ENCODE measurements around the gene OR51B4. TPM values are rescaled to one million over a fixed set of nuclear protein-coding genes. Genes with fewer than 3 reads are reported as not detected.

The OR51B4 gene
- total RNA-seq, 1 experiment from 2014 or later = 0.11 TPM

DNA sequence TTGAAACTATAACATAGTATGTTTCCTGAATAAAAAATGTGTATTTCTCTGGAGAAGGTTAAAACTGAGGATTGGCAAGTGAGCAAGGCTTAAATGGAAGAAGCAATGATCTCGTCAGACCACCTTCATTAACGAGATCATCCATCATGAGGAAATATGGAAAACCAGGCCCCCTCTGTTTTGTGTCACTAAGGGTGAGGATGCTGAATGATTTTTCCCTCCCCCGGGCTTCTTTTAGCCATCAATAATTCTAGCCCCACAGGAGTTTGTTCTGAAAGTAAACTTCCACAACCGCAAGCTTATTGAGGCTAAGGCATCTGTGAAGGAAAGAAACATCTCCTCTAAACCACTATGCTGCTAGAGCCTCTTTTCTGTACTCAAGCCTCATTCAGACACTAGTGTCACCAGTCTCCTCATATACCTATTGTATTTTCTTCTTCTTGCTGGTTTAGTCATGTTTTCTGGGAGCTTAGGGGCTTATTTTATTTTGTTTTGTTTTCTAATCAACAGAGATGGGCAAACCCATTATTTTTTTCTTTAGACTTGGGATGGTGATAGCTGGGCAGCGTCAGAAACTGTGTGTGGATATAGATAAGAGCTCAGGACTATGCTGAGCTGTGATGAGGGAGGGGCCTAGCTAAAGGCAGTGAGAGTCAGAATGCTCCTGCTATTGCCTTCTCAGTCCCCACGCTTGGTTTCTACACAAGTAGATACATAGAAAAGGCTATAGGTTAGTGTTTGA is 26.2 kb downstream of the OR51B4 start:
- CTCF ChIA-PET = no interaction called here
- no peak overlapping the region for H3K4me3 ChIP-seq (ENCODE audit: low read length)
- H4K20me1 ChIP-seq (ENCODE audit: low read length) = no peaks in the 10 kb centered on the region
- no peak for ATAC-seq
- POLR2A ChIA-PET (ENCODE audit: unreplicated experiment) = no interaction called here
- no peaks in the 10 kb centered on the region for H3K9me2 ChIP-seq (replicated peaks; ENCODE audit: low read length)
- no peak overlapping the region for H3K27ac ChIP-seq (ENCODE audit: low read length)
- H3K36me3 ChIP-seq (ENCODE audit: low read depth, low read length) = no peaks in the 10 kb centered on the region
- H3K9me3 ChIP-seq (ENCODE audit: low read length) = no peaks in the 10 kb centered on the region
- H3K27me3 ChIP-seq (ENCODE audit: low read length) = no peaks in the 10 kb centered on the region
- intact Hi-C loops (cut with micrococcal nuclease) = no loop called here
- no peak overlapping the region for H2AFZ ChIP-seq (ENCODE audit: low read length)
- no TSS peak for BruUV-seq (replicated peaks)
- TF ChIP-seq CTCF (conservative IDR thresholded peaks at IDR 0.05; ENCODE audit: low read depth, low read length) (no peak), EZH2phosphoT487 (IDR thresholded peaks at IDR 0.05; ENCODE audit: borderline replicate concordance, low read length) (no peak), EZH2 (IDR thresholded peaks at IDR 0.05; ENCODE audit: low read length, unreplicated experiment) (no peak)
- no peak overlapping the region for H3K9ac ChIP-seq (ENCODE audit: low read length)
- no peaks in the 10 kb centered on the region for H3K79me2 ChIP-seq (ENCODE audit: low read length)
- no peak overlapping the region for H3K4me2 ChIP-seq (ENCODE audit: low read length)
- H3K4me1 ChIP-seq (ENCODE audit: insufficient read depth, low read length) = no peaks in the 10 kb centered on the region
- no peaks in the 10 kb centered on the region for H3F3A ChIP-seq (ENCODE audit: low read length, unreplicated experiment)
- no peak for DNase-seq

- H3K9ac ChIP-seq (ENCODE audit: low read length) = no peak overlapping the region
- no peaks in the 10 kb centered on the region for H3K9me2 ChIP-seq (replicated peaks; ENCODE audit: low read length)
- H3K27me3 ChIP-seq (ENCODE audit: low read length) = no peaks in the 10 kb centered on the region
- no peaks in the 10 kb centered on the region for H4K20me1 ChIP-seq (ENCODE audit: low read length)
- intact Hi-C loops (cut with micrococcal nuclease) = no loop called here
- TF ChIP-seq CTCF (conservative IDR thresholded peaks at IDR 0.05; ENCODE audit: low read depth, low read length) (no peak), EZH2phosphoT487 (IDR thresholded peaks at IDR 0.05; ENCODE audit: borderline replicate concordance, low read length) (no peak), EZH2 (IDR thresholded peaks at IDR 0.05; ENCODE audit: low read length, unreplicated experiment) (no peak)
- no peak overlapping the region for H3K4me3 ChIP-seq (ENCODE audit: low read length)
- BruUV-seq (replicated peaks) = no TSS peak
- no peaks in the 10 kb centered on the region for H3K9me3 ChIP-seq (ENCODE audit: low read length)
- no peak for ATAC-seq
- no peak for DNase-seq
- H3K4me2 ChIP-seq (ENCODE audit: low read length) = no peak overlapping the region
- ChIA-PET POLR2A (ENCODE audit: unreplicated experiment) (no interaction called here), CTCF (no interaction called here)
- no peaks in the 10 kb centered on the region for H3K36me3 ChIP-seq (ENCODE audit: low read depth, low read length)
- H3K27ac ChIP-seq (ENCODE audit: low read length) = no peak overlapping the region
- H3K79me2 ChIP-seq (ENCODE audit: low read length) = no peaks in the 10 kb centered on the region
- H3F3A ChIP-seq (ENCODE audit: low read length, unreplicated experiment) = no peaks in the 10 kb centered on the region
- H3K4me1 ChIP-seq (ENCODE audit: insufficient read depth, low read length) = no peaks in the 10 kb centered on the region
- no peak overlapping the region for H2AFZ ChIP-seq (ENCODE audit: low read length)
Measured at GRCh38 chr11:5274395-5274794, 27.4 kb downstream of the OR51B4 start.

DNA sequence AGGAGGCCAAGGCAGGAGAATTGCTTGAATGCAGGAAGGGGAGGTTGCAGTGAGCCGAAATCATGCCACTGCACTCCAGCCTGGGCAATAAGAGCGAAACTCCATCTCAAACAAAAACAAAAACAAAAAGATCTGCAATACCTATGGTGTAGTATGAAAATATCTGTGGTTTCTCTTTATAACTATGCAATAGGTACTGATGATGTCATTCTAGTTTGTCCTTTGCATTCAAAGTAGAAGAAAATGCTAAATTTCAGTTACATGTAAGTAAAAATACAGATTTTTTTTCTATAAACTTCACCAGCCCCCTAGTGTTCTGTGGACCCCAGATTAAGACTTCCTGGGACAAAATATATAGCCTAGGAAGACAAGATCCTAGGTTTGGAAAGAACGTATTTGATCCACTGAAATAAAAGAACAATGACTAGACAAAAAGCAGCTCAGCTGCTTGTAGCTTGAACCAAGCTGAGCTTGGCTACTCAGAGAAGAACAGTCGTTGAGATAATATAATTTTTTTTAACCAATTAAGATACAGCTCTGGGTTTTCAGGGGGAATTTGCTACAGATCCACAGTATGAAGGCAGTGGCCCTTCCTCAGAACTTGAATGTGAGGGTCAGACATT is 29.2 kb downstream of the OR51B4 start:
- ChIA-PET POLR2A (ENCODE audit: unreplicated experiment) (no interaction called here), CTCF (interaction anchor here (0.6 kb wide), 1 partner anchor 1788 kb away, joined by 4 read pairs; no protein-coding TSS in a partner anchor)
- H3K4me2 ChIP-seq (ENCODE audit: low read length) = no peak overlapping the region
- no peaks in the 10 kb centered on the region for H3K4me1 ChIP-seq (ENCODE audit: insufficient read depth, low read length)
- H3K27me3 ChIP-seq (ENCODE audit: low read length) = no peaks in the 10 kb centered on the region
- no peaks in the 10 kb centered on the region for H3K9me3 ChIP-seq (ENCODE audit: low read length)
- no peak overlapping the region for H2AFZ ChIP-seq (ENCODE audit: low read length)
- H3K4me3 ChIP-seq (ENCODE audit: low read length) = no peak overlapping the region
- no peaks in the 10 kb centered on the region for H3K9me2 ChIP-seq (replicated peaks; ENCODE audit: low read length)
- DNase-seq = no peak
- no TSS peak for BruUV-seq (replicated peaks)
- no peak overlapping the region for H3K9ac ChIP-seq (ENCODE audit: low read length)
- H3F3A ChIP-seq (ENCODE audit: low read length, unreplicated experiment) = no peaks in the 10 kb centered on the region
- no peak for ATAC-seq
- no peaks in the 10 kb centered on the region for H3K79me2 ChIP-seq (ENCODE audit: low read length)
- H3K36me3 ChIP-seq (ENCODE audit: low read depth, low read length) = no peaks in the 10 kb centered on the region
- intact Hi-C loops (cut with micrococcal nuclease) = no loop called here
- no peak overlapping the region for H3K27ac ChIP-seq (ENCODE audit: low read length)
- no peaks in the 10 kb centered on the region for H4K20me1 ChIP-seq (ENCODE audit: low read length)
- TF ChIP-seq CTCF (conservative IDR thresholded peaks at IDR 0.05; ENCODE audit: low read depth, low read length) = no peak
- no peak for TF ChIP-seq EZH2phosphoT487 (IDR thresholded peaks at IDR 0.05; ENCODE audit: borderline replicate concordance, low read length)
- TF ChIP-seq EZH2 (IDR thresholded peaks at IDR 0.05; ENCODE audit: low read length, unreplicated experiment) = no peak
